ENCODE results near the gene TSHZ2.

The TSHZ2 gene

GRCh38 chr20:53294804-53295203 lies 322.6 kb downstream of the TSHZ2 start:
- TF ChIP-seq SIN3A (IDR thresholded peaks at IDR 0.05; ENCODE audit: borderline replicate concordance, insufficient read depth, low read length) (no peak), FOXP2 (optimal IDR thresholded peaks at IDR 0.05; ENCODE audit: borderline replicate concordance, extremely low read depth, extremely low read length, insufficient read depth) (no peak)

- TF ChIP-seq POLR2AphosphoS5 (IDR thresholded peaks at IDR 0.05; ENCODE audit: low read depth, low read length) (no peak), REST (IDR thresholded peaks at IDR 0.05; ENCODE audit: insufficient read depth in 1 of 2, low read depth in 2 of 2, low read length in 2 of 2) (no peak), SIN3A (IDR thresholded peaks at IDR 0.05; ENCODE audit: borderline replicate concordance, insufficient read depth, low read length) (no peak), FOXP2 (optimal IDR thresholded peaks at IDR 0.05; ENCODE audit: borderline replicate concordance, extremely low read depth, extremely low read length, insufficient read depth) (no peak), TAF1 (IDR thresholded peaks at IDR 0.05; ENCODE audit: borderline replicate concordance, insufficient read depth, low read length) (no peak)
These were observed 323.9 kb downstream of the TSHZ2 start for GRCh38 chr20:53296025-53296424.

GRCh38 chr20:53296451-53297153 lies 324.4 kb downstream of the TSHZ2 start:
- TF ChIP-seq POLR2AphosphoS5 (IDR thresholded peaks at IDR 0.05; ENCODE audit: low read depth, low read length) (no peak), REST (IDR thresholded peaks at IDR 0.05; ENCODE audit: insufficient read depth in 1 of 2, low read depth in 2 of 2, low read length in 2 of 2) (no peak), TAF1 (IDR thresholded peaks at IDR 0.05; ENCODE audit: borderline replicate concordance, insufficient read depth, low read length) (no peak), SIN3A (IDR thresholded peaks at IDR 0.05; ENCODE audit: borderline replicate concordance, insufficient read depth, low read length) (no peak), FOXP2 (optimal IDR thresholded peaks at IDR 0.05; ENCODE audit: borderline replicate concordance, extremely low read depth, extremely low read length, insufficient read depth) (no peak)

DNA sequence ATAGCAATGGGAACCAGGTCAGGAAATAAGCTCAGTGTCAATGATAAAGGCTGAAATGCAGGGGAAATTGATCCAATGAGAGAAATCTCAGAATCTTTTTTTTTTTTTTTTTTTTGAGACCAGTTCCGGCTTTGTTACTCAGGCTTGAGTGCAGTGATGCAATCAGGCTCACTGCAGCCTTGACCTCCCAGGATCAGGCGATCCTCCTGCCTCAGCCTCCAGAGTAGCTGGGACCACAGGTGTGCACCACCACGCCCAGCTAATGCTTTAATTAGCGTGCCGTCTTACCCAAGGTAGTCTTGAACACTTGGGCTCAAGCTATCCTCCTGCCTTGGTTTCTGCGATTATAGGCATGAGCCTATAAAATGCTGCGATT lies 325.0 kb downstream of the TSHZ2 start:
- TF ChIP-seq TAF1 (IDR thresholded peaks at IDR 0.05; ENCODE audit: borderline replicate concordance, insufficient read depth, low read length) (no peak), FOXP2 (optimal IDR thresholded peaks at IDR 0.05; ENCODE audit: borderline replicate concordance, extremely low read depth, extremely low read length, insufficient read depth) (no peak), REST (IDR thresholded peaks at IDR 0.05; ENCODE audit: insufficient read depth in 1 of 2, low read depth in 2 of 2, low read length in 2 of 2) (no peak), SIN3A (IDR thresholded peaks at IDR 0.05; ENCODE audit: borderline replicate concordance, insufficient read depth, low read length) (no peak), POLR2AphosphoS5 (IDR thresholded peaks at IDR 0.05; ENCODE audit: low read depth, low read length) (no peak)

GRCh38 chr20:53298260-53298659 lies 326.1 kb downstream of the TSHZ2 start:
- TF ChIP-seq FOXP2 (optimal IDR thresholded peaks at IDR 0.05; ENCODE audit: borderline replicate concordance, extremely low read depth, extremely low read length, insufficient read depth) (no peak), SIN3A (IDR thresholded peaks at IDR 0.05; ENCODE audit: borderline replicate concordance, insufficient read depth, low read length) (no peak), TAF1 (IDR thresholded peaks at IDR 0.05; ENCODE audit: borderline replicate concordance, insufficient read depth, low read length) (no peak), POLR2AphosphoS5 (IDR thresholded peaks at IDR 0.05; ENCODE audit: low read depth, low read length) (no peak)

GRCh38 chr20:53298911-53299310 lies 326.8 kb downstream of the TSHZ2 start:
- no peak for TF ChIP-seq TAF1 (IDR thresholded peaks at IDR 0.05; ENCODE audit: borderline replicate concordance, insufficient read depth, low read length)
- no peak for TF ChIP-seq FOXP2 (optimal IDR thresholded peaks at IDR 0.05; ENCODE audit: borderline replicate concordance, extremely low read depth, extremely low read length, insufficient read depth)
- TF ChIP-seq SIN3A (IDR thresholded peaks at IDR 0.05; ENCODE audit: borderline replicate concordance, insufficient read depth, low read length): no peak
- TF ChIP-seq POLR2AphosphoS5 (IDR thresholded peaks at IDR 0.05; ENCODE audit: low read depth, low read length): no peak
- TF ChIP-seq REST (IDR thresholded peaks at IDR 0.05; ENCODE audit: insufficient read depth in 1 of 2, low read depth in 2 of 2, low read length in 2 of 2): no peak

Measured in PFSK-1 (cell line).